Measurements from ENCODE around the gene CENPP.
A peak's percentile ranks its signal among the peaks of the same experiment; 100 is the strongest.

CENPP gene

GRCh38 chr9:92608241-92608908 lies 282.6 kb downstream of the CENPP start:
- Histone ChIP-seq H3K4me2 (ENCODE audit: low read length) (peak overlapping the region; percentile 71), H3K9ac (ENCODE audit: low read depth, low read length) (no peak overlapping the region), H3K36me3 (ENCODE audit: insufficient read depth, low read length) (peaks cover 14% of the 10 kb centered on the region), H3K9me3 (replicated peaks; ENCODE audit: low read length) (no peaks in the 10 kb centered on the region), H3K4me1 (ENCODE audit: control insufficient read depth, insufficient read depth, low read length) (peaks cover 38% of the 10 kb centered on the region), H3K4me3 (ENCODE audit: low read length) (no peak overlapping the region), H3K27me3 (ENCODE audit: control insufficient read depth, insufficient read depth, low read length) (no peaks in the 10 kb centered on the region)

DNA sequence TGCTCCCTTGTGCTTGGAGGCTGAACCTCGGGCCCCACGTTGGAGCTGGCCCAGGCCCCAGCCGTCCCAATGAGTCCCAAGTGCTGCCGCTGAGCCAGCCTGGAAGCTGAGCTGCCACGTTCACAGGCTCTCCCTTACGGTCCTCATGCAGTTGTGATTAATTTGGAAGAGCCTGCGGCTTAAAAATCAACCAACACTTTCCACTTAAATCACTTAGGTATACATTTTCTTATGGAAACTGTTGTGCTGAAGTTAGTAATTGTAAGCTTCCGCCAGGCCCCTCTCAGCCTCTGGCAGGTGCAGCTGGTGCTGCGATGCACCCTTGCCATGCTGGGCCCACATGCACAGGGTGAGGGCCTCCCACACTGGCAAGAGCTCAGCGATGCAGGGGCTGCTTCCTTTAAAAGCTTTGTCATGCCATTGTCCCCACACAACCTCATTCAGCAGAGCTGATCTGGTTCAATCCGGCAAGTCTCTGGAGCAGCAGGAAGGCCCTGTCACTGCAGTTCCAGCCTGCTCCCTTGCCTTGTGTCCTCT lies 283.2 kb downstream of the CENPP start:
- Histone ChIP-seq H3K36me3 (ENCODE audit: insufficient read depth, low read length) (peaks cover 14% of the 10 kb centered on the region), H3K4me1 (ENCODE audit: control insufficient read depth, insufficient read depth, low read length) (peaks cover 38% of the 10 kb centered on the region), H3K4me3 (ENCODE audit: low read length) (no peak overlapping the region), H3K4me2 (ENCODE audit: low read length) (no peak overlapping the region), H3K9ac (ENCODE audit: low read depth, low read length) (no peak overlapping the region), H3K9me3 (replicated peaks; ENCODE audit: low read length) (no peaks in the 10 kb centered on the region), H3K27me3 (ENCODE audit: control insufficient read depth, insufficient read depth, low read length) (no peaks in the 10 kb centered on the region)

DNA sequence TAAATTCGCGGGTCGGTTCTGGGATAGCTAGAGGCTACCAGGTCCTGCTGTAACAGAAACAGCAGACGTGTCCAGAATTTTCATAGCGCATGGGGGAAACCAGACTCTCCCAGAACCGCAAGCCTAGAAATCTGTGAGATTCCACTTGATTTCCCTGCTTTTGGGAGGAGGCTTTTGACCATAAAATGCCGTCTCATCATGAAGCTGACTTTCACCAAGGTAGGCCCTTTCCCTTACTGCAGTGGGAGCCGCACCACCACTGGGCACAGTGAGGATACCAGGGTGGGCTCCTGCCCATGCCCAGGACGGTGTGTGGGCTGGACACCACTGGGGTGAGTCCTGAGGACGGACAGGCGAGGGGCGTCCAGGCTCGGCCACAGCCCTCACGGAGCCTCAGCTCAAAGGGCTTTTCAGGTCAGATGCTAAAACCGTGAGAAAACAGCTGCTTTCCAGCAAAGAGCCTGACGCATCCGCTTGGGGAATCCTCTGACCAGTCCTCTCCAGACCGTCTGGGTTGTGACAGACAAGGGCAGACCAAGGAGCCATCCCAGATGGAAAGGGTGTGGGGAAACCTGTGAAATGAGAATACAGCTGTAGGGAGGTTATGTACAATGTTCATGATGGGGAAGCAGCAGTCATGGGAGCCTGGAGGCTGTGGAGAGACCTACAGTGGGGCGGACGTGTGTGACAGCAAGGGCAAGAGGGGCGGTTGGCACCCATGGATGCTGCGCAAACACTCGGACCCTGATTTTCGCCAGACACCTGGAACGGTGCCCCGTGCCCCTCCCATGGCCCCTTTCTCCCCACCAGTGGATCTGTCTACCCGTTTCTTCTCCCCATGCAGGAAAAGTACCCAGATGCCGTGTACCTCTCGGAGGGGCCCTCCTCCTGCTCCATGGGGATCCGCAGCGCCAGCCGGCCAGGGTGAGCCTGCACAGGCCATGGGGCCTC lies 285.0 kb downstream of the CENPP start:
- H3K27me3 ChIP-seq (ENCODE audit: control insufficient read depth, insufficient read depth, low read length) = no peaks in the 10 kb centered on the region
- H3K4me3 ChIP-seq (ENCODE audit: low read length) = no peak overlapping the region
- H3K4me1 ChIP-seq (ENCODE audit: control insufficient read depth, insufficient read depth, low read length) = peaks cover 42% of the 10 kb centered on the region
- H3K9me3 ChIP-seq (replicated peaks; ENCODE audit: low read length) = no peaks in the 10 kb centered on the region
- H3K9ac ChIP-seq (ENCODE audit: low read depth, low read length) = peak overlapping the region; percentile 14
- no peak overlapping the region for H3K4me2 ChIP-seq (ENCODE audit: low read length)
- H3K36me3 ChIP-seq (ENCODE audit: insufficient read depth, low read length) = peaks cover 26% of the 10 kb centered on the region

- Histone ChIP-seq H3K4me3 (ENCODE audit: low read length) (no peak overlapping the region), H3K36me3 (ENCODE audit: insufficient read depth, low read length) (peaks cover 31% of the 10 kb centered on the region), H3K4me1 (ENCODE audit: control insufficient read depth, insufficient read depth, low read length) (peaks cover 45% of the 10 kb centered on the region), H3K9ac (ENCODE audit: low read depth, low read length) (no peak overlapping the region), H3K9me3 (replicated peaks; ENCODE audit: low read length) (no peaks in the 10 kb centered on the region), H3K27me3 (ENCODE audit: control insufficient read depth, insufficient read depth, low read length) (no peaks in the 10 kb centered on the region), H3K4me2 (ENCODE audit: low read length) (no peak overlapping the region)
These were observed 286.0 kb downstream of the CENPP start for GRCh38 chr9:92611621-92612285.

- H3K4me3 ChIP-seq (ENCODE audit: low read length) = no peak overlapping the region
These were observed 286.5 kb downstream of the CENPP start for GRCh38 chr9:92612292-92612691.

DNA sequence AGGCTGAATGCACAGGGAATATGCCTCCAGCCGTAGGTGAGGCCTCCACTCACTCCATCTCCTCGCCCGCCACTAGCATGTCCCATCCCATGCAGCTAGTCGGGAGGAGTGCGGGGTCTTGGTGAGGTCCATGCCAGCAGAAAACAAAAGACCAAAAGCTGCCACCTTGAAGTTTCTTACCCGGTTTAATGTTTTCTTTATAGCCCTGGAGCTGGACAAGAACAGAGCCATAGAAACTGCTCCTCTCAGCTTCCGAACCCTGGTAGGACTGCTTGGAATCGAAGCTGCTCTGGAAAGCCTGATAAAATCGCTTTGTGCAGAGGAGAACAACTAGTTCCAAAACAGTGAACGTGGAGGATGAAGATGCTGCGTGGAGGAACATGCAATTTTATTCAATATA lies 287.1 kb downstream of the CENPP start:
- peaks cover 39% of the 10 kb centered on the region for H3K36me3 ChIP-seq (ENCODE audit: insufficient read depth, low read length)
- H3K9ac ChIP-seq (ENCODE audit: low read depth, low read length) = no peak overlapping the region
- H3K9me3 ChIP-seq (replicated peaks; ENCODE audit: low read length) = no peaks in the 10 kb centered on the region
- H3K4me3 ChIP-seq (ENCODE audit: low read length) = no peak overlapping the region
- no peak overlapping the region for H3K4me2 ChIP-seq (ENCODE audit: low read length)
- H3K4me1 ChIP-seq (ENCODE audit: control insufficient read depth, insufficient read depth, low read length) = peaks cover 41% of the 10 kb centered on the region
- H3K27me3 ChIP-seq (ENCODE audit: control insufficient read depth, insufficient read depth, low read length) = no peaks in the 10 kb centered on the region

More at GRCh38 chr9:92612292-92612691, 286.5 kb downstream of the CENPP start:
- peaks cover 46% of the 10 kb centered on the region for H3K4me1 ChIP-seq (ENCODE audit: control insufficient read depth, insufficient read depth, low read length)
- H3K36me3 ChIP-seq (ENCODE audit: insufficient read depth, low read length) = peaks cover 34% of the 10 kb centered on the region
- H3K9ac ChIP-seq (ENCODE audit: low read depth, low read length) = no peak overlapping the region
- no peak overlapping the region for H3K4me2 ChIP-seq (ENCODE audit: low read length)
- no peaks in the 10 kb centered on the region for H3K9me3 ChIP-seq (replicated peaks; ENCODE audit: low read length)
- no peaks in the 10 kb centered on the region for H3K27me3 ChIP-seq (ENCODE audit: control insufficient read depth, insufficient read depth, low read length)

DNA sequence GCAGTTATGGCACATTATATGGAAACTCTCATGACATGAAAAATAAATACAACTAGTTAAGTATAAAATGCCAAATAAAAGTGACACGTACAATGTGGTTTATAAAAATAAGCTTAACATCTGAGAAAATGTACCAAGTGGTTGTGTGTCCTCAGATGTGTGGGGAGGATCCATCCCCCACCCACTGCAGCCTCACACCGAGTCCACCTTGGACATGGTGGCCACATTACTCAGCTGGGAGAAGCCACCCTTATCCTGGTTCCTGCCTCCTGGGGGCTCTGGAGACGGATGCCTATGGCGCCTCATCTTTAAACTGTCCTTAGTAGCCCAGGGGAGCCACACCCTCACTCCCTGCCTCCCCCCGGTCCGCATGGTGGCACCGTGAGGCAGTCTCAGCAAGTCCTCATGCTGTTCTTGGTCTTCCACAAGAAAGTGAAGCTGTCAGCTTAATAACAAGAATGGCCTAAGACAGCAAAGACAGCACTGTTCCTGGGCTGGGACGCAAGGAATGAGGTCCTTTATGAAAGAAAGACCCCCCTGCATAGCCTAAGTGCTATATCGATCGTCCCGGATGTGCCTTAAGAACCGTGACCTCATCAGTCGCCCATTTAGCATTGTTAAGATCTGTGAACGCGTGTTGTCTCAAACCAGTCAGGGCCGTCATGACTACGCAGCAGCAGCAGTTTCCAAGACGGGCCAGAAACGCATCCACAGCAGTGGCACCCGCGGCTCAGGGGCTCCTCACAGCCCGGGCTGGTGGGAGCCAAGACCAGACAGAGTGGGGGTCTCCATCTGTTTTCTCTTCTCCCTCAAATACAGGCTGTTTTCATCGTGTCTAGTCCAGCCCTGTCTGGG lies 287.7 kb downstream of the CENPP start:
- no peaks in the 10 kb centered on the region for H3K27me3 ChIP-seq (ENCODE audit: control insufficient read depth, insufficient read depth, low read length)
- no peaks in the 10 kb centered on the region for H3K9me3 ChIP-seq (replicated peaks; ENCODE audit: low read length)
- peaks cover 45% of the 10 kb centered on the region for H3K36me3 ChIP-seq (ENCODE audit: insufficient read depth, low read length)
- H3K9ac ChIP-seq (ENCODE audit: low read depth, low read length) = no peak overlapping the region
- peaks cover 34% of the 10 kb centered on the region for H3K4me1 ChIP-seq (ENCODE audit: control insufficient read depth, insufficient read depth, low read length)
- no peak overlapping the region for H3K4me3 ChIP-seq (ENCODE audit: low read length)
- no peak overlapping the region for H3K4me2 ChIP-seq (ENCODE audit: low read length)

DNA sequence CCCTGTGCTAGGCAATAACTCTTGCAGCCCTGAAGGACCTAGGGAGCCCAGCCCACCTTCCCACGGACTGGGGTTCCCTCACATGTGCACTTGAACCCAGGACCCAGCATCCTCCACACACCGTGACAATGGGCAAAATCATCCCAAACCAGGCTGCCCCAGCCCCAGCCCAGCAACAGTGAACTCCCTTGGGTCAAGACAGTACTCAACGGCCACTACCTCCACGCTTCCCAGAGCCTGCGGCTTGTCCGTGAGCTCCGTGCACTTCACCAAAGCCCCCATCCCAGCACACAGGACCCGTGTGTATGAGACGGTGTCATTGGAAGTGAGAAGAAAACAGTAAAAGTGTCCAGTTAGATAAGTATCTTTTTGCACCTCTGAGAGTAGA lies 288.4 kb downstream of the CENPP start:
- peaks cover 51% of the 10 kb centered on the region for H3K36me3 ChIP-seq (ENCODE audit: insufficient read depth, low read length)
- no peak overlapping the region for H3K9ac ChIP-seq (ENCODE audit: low read depth, low read length)
- no peaks in the 10 kb centered on the region for H3K27me3 ChIP-seq (ENCODE audit: control insufficient read depth, insufficient read depth, low read length)
- no peaks in the 10 kb centered on the region for H3K9me3 ChIP-seq (replicated peaks; ENCODE audit: low read length)
- H3K4me1 ChIP-seq (ENCODE audit: control insufficient read depth, insufficient read depth, low read length) = peaks cover 28% of the 10 kb centered on the region
- no peak overlapping the region for H3K4me2 ChIP-seq (ENCODE audit: low read length)
- H3K4me3 ChIP-seq (ENCODE audit: low read length) = no peak overlapping the region

- H3K4me1 ChIP-seq (ENCODE audit: control insufficient read depth, insufficient read depth, low read length) = peaks cover 25% of the 10 kb centered on the region
These were observed 289.2 kb downstream of the CENPP start for GRCh38 chr9:92614763-92615461.

DNA sequence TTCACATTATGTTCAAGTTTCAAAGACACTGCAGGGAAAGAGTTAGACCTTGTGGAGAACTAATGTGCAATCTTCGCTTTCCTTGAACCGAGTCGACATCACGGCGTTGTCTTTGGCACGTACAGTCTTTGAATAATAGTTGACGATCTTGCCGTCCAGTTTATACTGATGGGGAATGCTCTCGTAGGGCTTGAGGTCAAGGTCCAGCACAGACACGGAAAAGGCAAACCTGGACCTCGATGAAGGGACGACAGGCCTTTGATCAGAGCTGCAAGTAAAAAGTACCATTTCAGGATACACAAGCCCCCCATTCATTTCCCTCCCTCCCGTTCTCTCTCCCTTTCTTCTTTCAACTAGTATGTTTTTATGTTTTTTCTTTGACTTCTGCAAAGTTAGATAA lies 290.0 kb downstream of the CENPP start:
- Histone ChIP-seq H3K36me3 (ENCODE audit: insufficient read depth, low read length) (peaks cover 58% of the 10 kb centered on the region), H3K4me3 (ENCODE audit: low read length) (no peak overlapping the region), H3K27me3 (ENCODE audit: control insufficient read depth, insufficient read depth, low read length) (no peaks in the 10 kb centered on the region), H3K9me3 (replicated peaks; ENCODE audit: low read length) (no peaks in the 10 kb centered on the region), H3K4me2 (ENCODE audit: low read length) (no peak overlapping the region), H3K9ac (ENCODE audit: low read depth, low read length) (no peak overlapping the region), H3K4me1 (ENCODE audit: control insufficient read depth, insufficient read depth, low read length) (peaks cover 19% of the 10 kb centered on the region)

More at GRCh38 chr9:92614763-92615461, 289.2 kb downstream of the CENPP start:
- peaks cover 58% of the 10 kb centered on the region for H3K36me3 ChIP-seq (ENCODE audit: insufficient read depth, low read length)
- no peak overlapping the region for H3K4me3 ChIP-seq (ENCODE audit: low read length)
- no peak overlapping the region for H3K4me2 ChIP-seq (ENCODE audit: low read length)
- H3K9me3 ChIP-seq (replicated peaks; ENCODE audit: low read length) = no peaks in the 10 kb centered on the region
- no peak overlapping the region for H3K9ac ChIP-seq (ENCODE audit: low read depth, low read length)
- no peaks in the 10 kb centered on the region for H3K27me3 ChIP-seq (ENCODE audit: control insufficient read depth, insufficient read depth, low read length)
